GM21381 (cell line): ENCODE data around the gene FKBP4.

Experiments used
- ATAC-seq: cut with Tn5 transposase; IDR thresholded peaks from one replicate; pipeline ENCODE4 v1.9.1; 2021; ENCODE audit warnings: mild to moderate bottlenecking, moderate library complexity; ENCODE audit not compliant: unreplicated experiment

The FKBP4 gene

GRCh38 chr12:2776129-2776806 is 18.5 kb upstream of the FKBP4 start:
- ATAC-seq: no peak

GRCh38 chr12:2779281-2779680 is 15.5 kb upstream of the FKBP4 start:
- ATAC-seq: no peak

- no peak for ATAC-seq
Observed at GRCh38 chr12:2783936-2784600, 10.7 kb upstream of the FKBP4 start.

- no peak for ATAC-seq
Observed at GRCh38 chr12:2785017-2785416, 9.8 kb upstream of the FKBP4 start.

- ATAC-seq: no peak
Observed at GRCh38 chr12:2791089-2791488, 3.7 kb upstream of the FKBP4 start.

- ATAC-seq: no peak
Observed at GRCh38 chr12:2792671-2793500, 1.9 kb upstream of the FKBP4 start.

- no peak for ATAC-seq
Observed at GRCh38 chr12:2793561-2793960, 1.2 kb upstream of the FKBP4 start.

GRCh38 chr12:2794191-2794735 is 507 bp upstream of the FKBP4 start:
- peak; percentile 8 for ATAC-seq

GRCh38 chr12:2795291-2796186 is 769 bp downstream of the FKBP4 start:
- ATAC-seq: peak; percentile 55

GRCh38 chr12:2796187-2796666 is 1.5 kb downstream of the FKBP4 start:
- ATAC-seq: no peak

- ATAC-seq: no peak
Observed at GRCh38 chr12:2797721-2798418, 3.1 kb downstream of the FKBP4 start.

GRCh38 chr12:2800046-2800570 is 5.3 kb downstream of the FKBP4 start:
- ATAC-seq: no peak

- ATAC-seq: no peak
Observed at GRCh38 chr12:2801044-2801783, 6.4 kb downstream of the FKBP4 start.

GRCh38 chr12:2803635-2804392 is 9.0 kb downstream of the FKBP4 start:
- no peak for ATAC-seq

GRCh38 chr12:2804393-2805142 is 9.8 kb downstream of the FKBP4 start:
- ATAC-seq: no peak

- no peak for ATAC-seq
Observed at GRCh38 chr12:2805143-2805520, 10.4 kb downstream of the FKBP4 start.

GRCh38 chr12:2806700-2807099 is 11.9 kb downstream of the FKBP4 start:
- no peak for ATAC-seq
